Stomach (tissue), 4 donors: ENCODE results near the gene UBR2.

ENCODE experiments used
- CTCF ChIP-seq, 7 experiments: fragments of 450-650 bp in 4 of 7; fragments of 200-600 bp in 3 of 7; sonication (generic) in 3 of 7; IDR thresholded peaks; one replicate each; pipeline ENCODE4 v1.5.1; 2016 to 2019; ENCODE audit warnings: antibody characterized with exemption in 7 of 7, control low read depth in 2 of 7, mild to moderate bottlenecking in 1 of 7
- POLR2A ChIP-seq, 4 donors: fragments of 450-650 bp; IDR thresholded peaks; one replicate each; pipeline ENCODE4 v1.6.1; 2016; ENCODE audit warnings: antibody characterized with exemption in 4 of 4, control low read depth in 2 of 4, mild to moderate bottlenecking in 1 of 4, moderate library complexity in 1 of 4
- POLR2AphosphoS5 ChIP-seq, 3 donors: sonication (generic); formaldehyde crosslinking; IDR thresholded peaks; one replicate each; pipeline ENCODE4 v1.6.1; 2016; ENCODE audit warnings: antibody characterized with exemption in 3 of 3

- TF ChIP-seq CTCF (IDR thresholded peaks at IDR 0.05) (no peak), POLR2A (IDR thresholded peaks at IDR 0.05) (no peak), POLR2AphosphoS5 (IDR thresholded peaks at IDR 0.05) (no peak)
These were observed 5.5 kb downstream of the UBR2 start for GRCh38 chr6:42569102-42570028.
